Measurements from ENCODE around the gene VAMP2. TPM values are rescaled to one million over a fixed set of nuclear protein-coding genes. Genes with fewer than 3 reads are reported as not detected.

VAMP2 gene
- total and polyA plus RNA-seq, 2 donors: 7.4 to 73.9 TPM

Other genes with a start within 250 kb of the VAMP2 start
- gene RNF227, start 246.7 kb downstream of the VAMP2 start, total RNA-seq: 2.7 TPM
- gene RNF227, start 246.7 kb downstream of the VAMP2 start, polyA plus RNA-seq: 5.8 TPM
- 1.2 TPM for gene KCNAB3, start 233.1 kb downstream of the VAMP2 start, total RNA-seq
- 8.9 TPM for gene KCNAB3, start 233.1 kb downstream of the VAMP2 start, polyA plus RNA-seq
- 29.0 TPM for gene TRAPPC1, start 231.0 kb downstream of the VAMP2 start, total RNA-seq
- 137 TPM for gene TRAPPC1, start 231.0 kb downstream of the VAMP2 start, polyA plus RNA-seq
- gene CNTROB, start 230.7 kb downstream of the VAMP2 start, total RNA-seq: 18.9 TPM
- gene CNTROB, start 230.7 kb downstream of the VAMP2 start, polyA plus RNA-seq: 39.0 TPM
- 0.05 TPM for gene GUCY2D, start 160.3 kb downstream of the VAMP2 start, total RNA-seq
- 0.02 TPM for gene GUCY2D, start 160.3 kb downstream of the VAMP2 start, polyA plus RNA-seq
- 0.24 TPM for gene ALOX15B, start 123.9 kb downstream of the VAMP2 start, total RNA-seq
- 5.1 TPM for gene ALOX15B, start 123.9 kb downstream of the VAMP2 start, polyA plus RNA-seq
- 0.42 TPM for gene ALOX12B, start 75.2 kb downstream of the VAMP2 start, total RNA-seq
- 5.0 TPM for gene ALOX12B, start 75.2 kb downstream of the VAMP2 start, polyA plus RNA-seq
- gene ALOXE3, start 44.4 kb downstream of the VAMP2 start, total RNA-seq: not detected
- 1.2 TPM for gene ALOXE3, start 44.4 kb downstream of the VAMP2 start, polyA plus RNA-seq
- not detected for gene HES7, start 38.8 kb downstream of the VAMP2 start, total RNA-seq
- 0.75 TPM for gene HES7, start 38.8 kb downstream of the VAMP2 start, polyA plus RNA-seq
- gene PER1, start 10.5 kb downstream of the VAMP2 start, total RNA-seq: 4.2 TPM
- gene PER1, start 10.5 kb downstream of the VAMP2 start, polyA plus RNA-seq: 71.9 TPM
- gene TMEM107, start 13.4 kb upstream of the VAMP2 start, total RNA-seq: 71.6 TPM
- 21.3 TPM for gene TMEM107, start 13.4 kb upstream of the VAMP2 start, polyA plus RNA-seq
- 8.5 TPM for gene BORCS6, start 27.2 kb upstream of the VAMP2 start, total RNA-seq
- 11.4 TPM for gene BORCS6, start 27.2 kb upstream of the VAMP2 start, polyA plus RNA-seq
- 58.8 TPM for gene AURKB, start 47.6 kb upstream of the VAMP2 start, total RNA-seq
- 11.3 TPM for gene AURKB, start 47.6 kb upstream of the VAMP2 start, polyA plus RNA-seq
- gene CTC1, start 85.1 kb upstream of the VAMP2 start, total RNA-seq: 12.0 TPM
- 55.8 TPM for gene CTC1, start 85.1 kb upstream of the VAMP2 start, polyA plus RNA-seq
- gene PFAS, start 86.3 kb upstream of the VAMP2 start, total RNA-seq: 19.6 TPM
- gene PFAS, start 86.3 kb upstream of the VAMP2 start, polyA plus RNA-seq: 12.8 TPM
- 29.0 TPM for gene RANGRF, start 125.7 kb upstream of the VAMP2 start, total RNA-seq
- gene RANGRF, start 125.7 kb upstream of the VAMP2 start, polyA plus RNA-seq: 51.3 TPM
- 0.90 TPM for gene SLC25A35, start 132.5 kb upstream of the VAMP2 start, total RNA-seq
- 8.5 TPM for gene SLC25A35, start 132.5 kb upstream of the VAMP2 start, polyA plus RNA-seq
- gene ARHGEF15, start 147.3 kb upstream of the VAMP2 start, total RNA-seq: 0.71 TPM
- 6.1 TPM for gene ARHGEF15, start 147.3 kb upstream of the VAMP2 start, polyA plus RNA-seq
- not detected for gene ODF4, start 176.9 kb upstream of the VAMP2 start, total RNA-seq
- gene ODF4, start 176.9 kb upstream of the VAMP2 start, polyA plus RNA-seq: 0.05 TPM
- 5,303 TPM for gene RPL26, start 220.2 kb upstream of the VAMP2 start, total RNA-seq
- 6,011 TPM for gene RPL26, start 220.2 kb upstream of the VAMP2 start, polyA plus RNA-seq
- gene RNF222, start 234.9 kb upstream of the VAMP2 start, total RNA-seq: not detected
- gene RNF222, start 234.9 kb upstream of the VAMP2 start, polyA plus RNA-seq: 0.34 TPM